HG03108 (cell line): ENCODE data around the gene WDFY2.

Experiments
- ATAC-seq: cut with Tn5 transposase; IDR thresholded peaks from one replicate; pipeline ENCODE4 v1.9.1; 2021; ENCODE audit warnings: moderate library complexity; ENCODE audit not compliant: unreplicated experiment

WDFY2 gene

GRCh38 chr13:51767100-51767499 lies 182.8 kb downstream of the WDFY2 start:
- ATAC-seq, result no peak

DNA sequence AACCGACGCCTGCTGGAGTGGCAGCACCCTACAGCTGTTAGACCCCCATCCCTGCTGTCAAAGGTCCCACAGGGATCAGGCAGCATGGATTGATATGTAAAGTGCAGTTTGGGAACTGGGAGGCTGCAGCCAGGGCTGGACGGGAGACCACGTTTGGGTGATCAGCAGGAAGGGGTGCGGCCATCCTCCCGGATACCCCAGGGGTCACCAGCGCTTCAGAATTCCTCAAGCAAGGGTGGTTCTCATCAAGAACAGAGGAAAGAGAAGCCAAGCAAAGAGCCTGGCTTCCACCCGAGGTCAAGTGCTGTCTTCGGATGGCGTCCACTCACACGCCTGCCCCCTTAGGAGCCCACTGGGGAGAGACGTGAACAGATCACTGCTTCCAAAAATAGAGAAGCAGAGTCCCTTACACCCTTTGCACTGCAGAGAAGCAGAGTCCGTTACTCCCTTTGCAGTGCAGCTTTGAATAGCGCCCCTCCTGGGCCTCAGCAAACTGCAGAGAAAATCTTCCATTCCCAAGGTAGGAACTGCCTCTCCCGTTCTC lies 184.2 kb downstream of the WDFY2 start:
- ATAC-seq, result no peak

GRCh38 chr13:51768976-51769375 lies 184.7 kb downstream of the WDFY2 start:
- no peak for ATAC-seq

GRCh38 chr13:51769455-51770127 lies 185.3 kb downstream of the WDFY2 start:
- no peak for ATAC-seq

GRCh38 chr13:51770160-51770559 lies 185.9 kb downstream of the WDFY2 start:
- ATAC-seq, result no peak

- ATAC-seq, result no peak
These were observed 186.6 kb downstream of the WDFY2 start for GRCh38 chr13:51770681-51771417.

DNA sequence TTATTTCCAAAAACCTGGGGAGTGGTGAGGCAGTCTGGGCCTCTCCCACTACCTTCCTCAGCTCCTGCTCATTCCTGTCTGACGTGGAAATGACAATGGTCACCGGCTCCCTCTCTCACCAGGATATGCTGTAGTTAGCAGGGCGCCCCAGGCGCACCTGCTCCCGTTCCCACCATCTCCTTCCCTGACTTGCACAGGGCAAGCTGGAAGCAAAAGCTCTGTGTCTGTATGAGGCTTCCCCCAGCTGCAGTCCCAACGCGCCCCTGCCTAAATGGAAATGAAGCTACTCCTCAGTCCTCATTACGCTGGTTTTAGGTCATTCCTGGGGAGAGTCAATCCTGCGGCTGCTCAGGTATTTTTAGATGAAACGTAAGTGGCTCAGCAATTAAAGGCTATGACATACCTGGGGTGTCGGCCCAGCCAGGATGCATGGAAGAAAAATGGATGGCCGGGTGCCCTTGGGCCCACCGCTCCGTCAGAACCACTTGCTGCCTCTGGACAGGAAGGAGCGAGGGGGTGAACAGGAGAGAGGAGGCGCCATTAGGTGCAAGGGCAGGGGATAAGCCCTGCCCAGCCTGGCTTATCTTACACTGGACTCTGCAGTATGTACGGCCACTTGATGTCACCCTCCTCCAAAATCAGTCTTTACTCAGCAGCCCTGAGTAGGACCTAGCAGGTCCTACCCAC lies 187.3 kb downstream of the WDFY2 start:
- no peak for ATAC-seq

DNA sequence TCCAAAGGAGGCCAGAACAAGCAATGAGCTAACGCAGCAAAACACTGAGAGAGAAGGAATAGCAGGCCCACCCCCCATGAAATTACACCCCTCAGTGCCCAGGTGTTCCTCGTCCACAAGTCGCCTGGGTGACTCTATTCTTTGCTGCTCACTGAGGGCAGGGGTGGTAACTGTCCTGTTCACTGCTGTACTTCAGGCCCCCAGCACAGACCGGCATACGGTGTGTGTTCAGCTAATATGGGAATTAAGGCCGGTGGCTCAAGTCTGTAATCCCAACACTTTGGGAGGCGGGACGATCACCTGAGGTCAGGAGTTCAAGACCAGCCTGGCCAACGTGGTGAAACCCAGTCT lies 187.8 kb downstream of the WDFY2 start:
- no peak for ATAC-seq

DNA sequence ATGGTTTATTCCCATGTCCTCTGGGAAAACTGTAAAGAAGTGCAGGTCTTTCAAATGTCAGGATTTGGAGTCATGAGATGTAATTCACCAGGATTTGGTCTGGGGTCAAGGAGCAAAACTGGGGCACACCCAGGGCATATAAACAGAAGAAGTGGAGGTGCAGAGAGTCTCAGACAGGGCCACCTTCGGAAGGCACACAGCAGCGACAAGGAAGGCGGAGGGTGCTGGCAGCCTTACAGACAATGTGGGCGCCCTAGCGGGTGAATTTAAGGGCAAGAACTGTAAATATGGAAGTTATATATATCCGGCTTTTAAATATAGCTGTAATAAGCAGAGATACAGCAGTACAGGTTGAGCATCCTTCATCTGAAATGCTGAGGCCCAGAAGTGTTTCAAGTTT lies 188.5 kb downstream of the WDFY2 start:
- ATAC-seq, result no peak

- ATAC-seq, result no peak
These were observed 189.3 kb downstream of the WDFY2 start for GRCh38 chr13:51773515-51773914.

- no peak for ATAC-seq
These were observed 191.9 kb downstream of the WDFY2 start for GRCh38 chr13:51776179-51776578.

DNA sequence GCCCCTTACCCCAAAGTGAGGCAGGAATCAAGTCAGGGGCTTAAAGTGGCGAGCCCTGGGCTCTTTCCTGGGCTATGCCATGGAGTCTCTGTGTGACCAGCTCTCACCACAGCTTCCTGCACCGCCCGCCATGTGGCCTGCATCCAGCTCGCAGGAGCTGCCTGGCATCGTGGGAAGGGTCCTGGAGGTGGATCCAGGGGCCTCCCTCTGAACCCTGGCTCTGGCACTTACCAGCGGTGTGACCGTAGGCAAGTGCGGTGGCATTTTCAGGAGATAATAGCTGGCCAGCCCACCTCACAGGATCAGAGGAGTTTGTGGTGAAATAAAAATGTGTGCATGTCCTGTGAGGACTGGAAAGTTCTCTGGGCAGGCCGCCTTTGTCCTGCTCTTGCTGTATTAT lies 193.7 kb downstream of the WDFY2 start:
- ATAC-seq, result no peak

GRCh38 chr13:51778392-51778791 lies 194.1 kb downstream of the WDFY2 start:
- ATAC-seq, result no peak

- no peak for ATAC-seq
These were observed 195.8 kb downstream of the WDFY2 start for GRCh38 chr13:51780099-51780498.

DNA sequence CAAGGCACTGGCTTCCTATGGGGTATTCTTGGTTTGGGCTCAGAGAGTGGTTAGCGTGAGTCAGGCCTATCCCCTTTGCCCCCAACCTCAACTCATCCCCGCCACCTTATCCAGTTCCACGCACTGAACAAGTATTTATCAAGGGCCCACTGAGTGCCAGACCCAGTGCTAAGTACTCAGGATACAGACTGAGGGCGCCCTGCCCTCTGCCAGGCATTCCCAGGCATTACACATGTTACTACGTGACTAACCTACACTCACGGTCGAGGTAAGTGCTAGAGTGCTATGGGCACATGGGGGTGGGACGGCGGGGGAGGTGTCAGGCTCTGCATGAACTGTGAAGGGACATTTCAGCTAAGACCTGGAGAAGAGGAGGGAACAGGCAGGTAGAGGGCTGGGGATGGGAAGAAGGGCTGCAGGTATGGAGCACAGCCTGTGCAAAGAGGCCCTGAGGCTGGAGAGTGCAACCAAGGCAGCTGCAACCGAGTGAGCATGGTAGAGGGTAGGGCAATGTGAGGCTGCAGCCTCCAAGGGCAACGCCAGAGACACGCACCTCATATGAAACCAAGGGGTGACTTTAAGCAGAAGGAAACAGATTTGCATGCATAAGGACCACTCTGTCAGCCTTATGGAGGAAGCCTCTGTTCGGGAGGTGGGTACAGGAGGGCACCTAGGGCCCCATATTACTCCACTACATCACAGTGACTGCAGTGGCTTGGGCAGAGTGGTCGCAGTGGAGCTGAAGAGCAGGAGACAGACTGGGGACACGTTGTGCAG lies 197.2 kb downstream of the WDFY2 start:
- no peak for ATAC-seq

- ATAC-seq, result no peak
These were observed 197.9 kb downstream of the WDFY2 start for GRCh38 chr13:51782026-51782710.

GRCh38 chr13:51783428-51784094 lies 199.3 kb downstream of the WDFY2 start:
- no peak for ATAC-seq

GRCh38 chr13:51784097-51784496 lies 199.8 kb downstream of the WDFY2 start:
- ATAC-seq, result no peak

DNA sequence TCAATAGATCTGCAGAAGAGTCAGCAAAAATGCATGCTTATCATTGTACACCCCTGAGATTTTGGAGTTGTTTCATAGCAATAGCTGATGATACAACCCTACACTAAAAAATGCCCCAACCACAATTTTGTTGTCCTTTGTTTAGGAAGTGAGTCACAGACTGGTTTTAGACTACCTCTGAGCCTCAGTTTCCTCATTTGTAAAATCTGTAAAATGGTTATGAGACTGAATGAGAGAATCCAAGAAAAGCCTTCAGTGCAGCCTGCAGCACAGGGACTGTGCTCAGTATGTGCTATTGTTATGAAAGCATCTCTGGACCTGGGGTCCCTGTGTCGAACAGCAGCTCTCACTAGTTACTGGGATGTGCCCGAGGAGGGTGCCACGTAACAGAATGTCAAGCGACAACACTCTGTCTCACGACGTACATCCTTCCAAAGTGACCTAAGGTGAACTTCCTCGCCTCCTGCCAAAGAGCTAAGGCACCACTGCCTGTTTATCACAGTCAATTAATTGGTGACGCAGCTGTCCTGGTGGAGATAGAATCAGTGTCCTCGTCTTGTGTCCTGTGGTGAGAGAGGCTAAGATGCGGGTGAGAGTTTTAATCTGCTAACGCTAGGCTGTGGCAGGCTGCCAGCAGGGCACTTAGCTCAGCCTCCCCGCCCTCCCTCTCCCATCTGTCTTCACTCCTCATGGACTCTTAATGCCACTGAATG lies 201.6 kb downstream of the WDFY2 start:
- ATAC-seq, result no peak
